ENCODE data around the gene NDUFB2. TPM values are rescaled to one million over a fixed set of nuclear protein-coding genes. Genes with fewer than 3 reads are reported as not detected.
"Not testable (repeated sequence)": the region's sequence is repeated elsewhere in the genome, so short reads cannot be mapped to it uniquely, and the experiment has no call there.

NDUFB2 gene
- total and polyA plus RNA-seq, 3 donors from 2014 or later, result 180 to 292 (median 187) TPM

GRCh38 chr7:140667476-140667875 lies 29.0 kb upstream of the NDUFB2 start:
- no peak overlapping the region for H3K27ac ChIP-seq
- H3K4me3 ChIP-seq, result no peak overlapping the region
- TF ChIP-seq POLR2A (IDR thresholded peaks at IDR 0.05) (no peak), CTCF (IDR thresholded peaks at IDR 0.05) (no peak)
- 79 to 80% methylated on average over 1 of the region's 1 CpG for WGBS, 2 donors
- no peaks in the 10 kb centered on the region for H3K36me3 ChIP-seq (ENCODE audit: low read depth, missing control alignments)
- H3K27me3 ChIP-seq, result no peaks in the 10 kb centered on the region
- no peaks in the 10 kb centered on the region for H3K9me3 ChIP-seq
- H3K4me1 ChIP-seq, result no peaks in the 10 kb centered on the region
- no peak for DNase-seq
- intact Hi-C loops (cut with DNase I; ENCODE audit: low total_unique reads), result no loop called here

- H3K27me3 ChIP-seq, result no peaks in the 10 kb centered on the region
- WGBS, 2 donors, result 71 to 84% methylated on average over 1 of the region's 1 CpG
- H3K27ac ChIP-seq, result no peak overlapping the region
- no peaks in the 10 kb centered on the region for H3K4me1 ChIP-seq
- H3K4me3 ChIP-seq, result no peak overlapping the region
- DNase-seq, result no peak
- intact Hi-C loops (cut with DNase I; ENCODE audit: low total_unique reads), result no loop called here
- TF ChIP-seq POLR2A (IDR thresholded peaks at IDR 0.05) (no peak), CTCF (IDR thresholded peaks at IDR 0.05) (no peak)
- no peaks in the 10 kb centered on the region for H3K36me3 ChIP-seq (ENCODE audit: low read depth, missing control alignments)
- no peaks in the 10 kb centered on the region for H3K9me3 ChIP-seq
Measured at GRCh38 chr7:140668641-140669040, 27.9 kb upstream of the NDUFB2 start.

GRCh38 chr7:140669352-140669751 lies 27.2 kb upstream of the NDUFB2 start:
- DNase-seq, result no peak
- Histone ChIP-seq H3K4me1 (no peaks in the 10 kb centered on the region), H3K9me3 (no peaks in the 10 kb centered on the region), H3K27me3 (no peaks in the 10 kb centered on the region), H3K27ac (no peak overlapping the region), H3K36me3 (ENCODE audit: low read depth, missing control alignments) (no peaks in the 10 kb centered on the region), H3K4me3 (no peak overlapping the region)
- intact Hi-C loops (cut with DNase I; ENCODE audit: low total_unique reads), result no loop called here
- TF ChIP-seq CTCF (IDR thresholded peaks at IDR 0.05) (no peak), POLR2A (IDR thresholded peaks at IDR 0.05) (no peak)
- WGBS, 2 donors, result 92 to 96% methylated on average over 3 of the region's 3 CpGs

- H3K27ac ChIP-seq; DNase-seq; H3K27me3 ChIP-seq; H3K9me3 ChIP-seq; H3K36me3 ChIP-seq (ENCODE audit: low read depth, missing control alignments); intact Hi-C loops (cut with DNase I; ENCODE audit: low total_unique reads); H3K4me1 ChIP-seq; H3K4me3 ChIP-seq: not testable (repeated sequence)
- WGBS, 2 donors, result 93 to 97% methylated on average over 10 of the region's 10 CpGs
Measured at GRCh38 chr7:140669862-140670261, 26.6 kb upstream of the NDUFB2 start.

- WGBS, 2 donors, result 51 to 58% methylated on average over 4 of the region's 4 CpGs
- DNase-seq, result no peak
- intact Hi-C loops (cut with DNase I; ENCODE audit: low total_unique reads), result no loop called here
- no peaks in the 10 kb centered on the region for H3K4me1 ChIP-seq
- TF ChIP-seq POLR2A (IDR thresholded peaks at IDR 0.05) (no peak), CTCF (IDR thresholded peaks at IDR 0.05) (no peak)
- H3K36me3 ChIP-seq (ENCODE audit: low read depth, missing control alignments), result no peaks in the 10 kb centered on the region
- no peaks in the 10 kb centered on the region for H3K9me3 ChIP-seq
- no peaks in the 10 kb centered on the region for H3K27me3 ChIP-seq
- no peak overlapping the region for H3K27ac ChIP-seq
- no peak overlapping the region for H3K4me3 ChIP-seq
Measured at GRCh38 chr7:140670343-140670935, 26.1 kb upstream of the NDUFB2 start.

Measured in testis (tissue), 3 donors.